HG03196 (cell line): Measurements from ENCODE around the gene CACNA1G.

Experiments used
- ATAC-seq: cut with Tn5 transposase; IDR thresholded peaks from one replicate; pipeline ENCODE4 v1.9.1; 2021; ENCODE audit not compliant: unreplicated experiment

CACNA1G gene

GRCh38 chr17:50609380-50610074 is 49.0 kb downstream of the CACNA1G start:
- no peak for ATAC-seq

- ATAC-seq, result no peak
Observed at GRCh38 chr17:50611634-50612033, 51.1 kb downstream of the CACNA1G start.

- no peak for ATAC-seq
Observed at GRCh38 chr17:50612281-50612680, 51.8 kb downstream of the CACNA1G start.

DNA sequence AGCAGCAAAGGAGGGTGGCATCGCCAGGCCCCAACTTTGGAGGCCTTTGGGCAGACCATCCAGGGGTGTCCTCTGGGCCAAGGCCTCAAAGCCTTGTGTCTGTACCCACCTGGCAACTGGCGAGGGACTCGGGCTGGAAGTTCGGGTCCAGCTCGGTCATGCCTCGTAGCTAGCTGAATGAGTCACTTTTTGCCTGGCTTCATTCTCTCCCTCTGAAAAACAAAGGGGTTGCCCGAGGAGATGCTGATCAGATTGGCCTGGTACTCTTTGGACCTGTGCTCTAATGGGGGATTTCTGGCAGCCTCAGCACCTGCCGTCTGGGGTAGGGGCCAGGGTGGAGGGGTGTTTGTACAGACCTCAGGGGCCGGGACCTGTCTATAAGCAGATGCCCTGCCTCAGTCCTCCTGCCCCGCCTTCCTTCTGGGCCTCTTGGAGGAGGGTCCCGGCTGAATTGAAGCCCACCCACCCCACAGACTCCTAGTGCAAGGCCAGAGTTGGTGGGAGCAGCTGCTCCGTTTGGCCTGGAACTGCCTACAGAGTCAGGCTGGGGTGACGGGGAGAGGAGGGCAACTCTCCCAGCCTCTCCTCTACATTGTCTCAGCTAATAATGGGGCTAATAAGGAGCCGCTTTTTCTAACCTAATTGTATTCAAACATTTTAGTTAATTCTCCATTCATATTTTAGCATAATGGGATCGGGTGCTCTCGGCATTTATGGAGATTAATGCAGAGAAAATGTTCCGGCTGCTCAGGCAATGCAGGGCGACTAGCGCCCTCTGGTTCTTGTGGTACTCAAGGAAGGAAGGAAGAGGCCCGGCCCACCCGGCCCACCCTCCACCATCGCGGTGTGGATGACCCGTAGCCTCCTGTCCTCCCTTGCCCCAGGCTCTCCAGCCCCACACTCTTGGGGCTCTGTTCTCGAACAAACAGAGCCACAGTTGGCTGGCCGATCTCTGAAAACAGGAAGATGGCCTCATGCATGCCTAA is 52.8 kb downstream of the CACNA1G start:
- ATAC-seq, result no peak

DNA sequence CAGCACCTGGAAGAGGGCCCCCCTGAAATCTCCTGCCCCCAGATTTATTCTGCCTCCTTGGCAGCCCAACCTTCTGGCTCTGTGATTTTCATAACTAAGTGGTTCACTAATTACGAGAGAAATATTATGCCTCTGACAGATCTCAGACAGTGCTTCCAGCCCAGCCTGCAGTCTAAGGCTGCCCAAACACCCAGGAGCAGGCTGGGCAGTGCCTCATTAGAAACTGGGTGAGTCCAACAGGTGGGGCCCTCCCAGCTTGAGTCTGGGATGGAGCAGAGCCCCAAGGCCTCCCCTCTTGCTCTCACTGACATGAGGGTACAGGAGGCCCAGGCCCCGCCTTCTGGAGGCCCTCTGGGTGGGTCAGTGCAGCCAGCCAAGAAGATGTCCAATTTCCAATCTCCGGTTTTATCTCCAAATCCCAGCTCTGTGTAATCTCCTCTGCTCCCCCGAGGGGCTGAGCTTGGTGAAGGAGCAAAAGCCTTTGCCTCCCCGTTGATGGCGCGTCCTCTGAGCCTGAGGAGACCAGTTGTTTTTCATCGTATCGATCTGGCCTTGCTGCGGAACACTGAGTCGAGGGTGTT is 54.0 kb downstream of the CACNA1G start:
- no peak for ATAC-seq

- no peak for ATAC-seq
Observed at GRCh38 chr17:50615828-50616227, 55.3 kb downstream of the CACNA1G start.

DNA sequence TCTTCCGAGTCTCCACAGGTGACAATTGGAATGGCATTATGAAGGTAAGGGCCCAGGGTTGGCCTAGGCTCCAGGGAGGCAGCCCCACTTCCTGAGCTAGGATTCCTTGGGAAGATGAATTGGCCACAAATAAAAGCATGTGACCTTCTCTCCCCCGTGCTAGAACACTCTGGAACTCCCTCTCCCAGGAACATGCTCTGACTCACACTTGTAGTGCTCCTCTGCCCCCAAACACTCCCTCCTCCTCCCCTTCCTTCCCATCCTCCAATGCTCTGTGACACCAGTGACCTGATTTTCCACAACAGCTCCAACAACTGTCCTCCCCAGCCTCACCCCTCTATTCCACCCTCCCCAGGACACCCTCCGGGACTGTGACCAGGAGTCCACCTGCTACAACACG is 57.8 kb downstream of the CACNA1G start:
- no peak for ATAC-seq

GRCh38 chr17:50618941-50619340 is 58.4 kb downstream of the CACNA1G start:
- ATAC-seq, result no peak

DNA sequence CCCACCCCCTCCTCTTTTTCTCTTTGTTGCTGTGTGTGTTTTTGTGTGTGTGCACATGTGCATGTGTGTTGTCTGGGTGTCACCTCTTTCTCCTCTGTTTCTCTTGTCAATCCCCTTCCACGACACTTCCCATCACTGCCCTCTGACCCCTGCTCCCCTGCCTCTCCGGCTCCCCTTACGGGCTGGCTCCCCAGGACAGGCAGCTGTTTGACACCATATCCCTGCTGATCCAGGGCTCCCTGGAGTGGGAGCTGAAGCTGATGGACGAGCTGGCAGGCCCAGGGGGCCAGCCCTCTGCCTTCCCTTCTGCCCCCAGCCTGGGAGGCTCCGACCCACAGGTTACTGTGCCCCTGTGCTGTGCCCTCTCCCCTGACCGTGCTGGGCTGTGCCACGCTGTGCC is 59.0 kb downstream of the CACNA1G start:
- ATAC-seq, result no peak

- ATAC-seq, result no peak
Observed at GRCh38 chr17:50620237-50620636, 59.7 kb downstream of the CACNA1G start.

DNA sequence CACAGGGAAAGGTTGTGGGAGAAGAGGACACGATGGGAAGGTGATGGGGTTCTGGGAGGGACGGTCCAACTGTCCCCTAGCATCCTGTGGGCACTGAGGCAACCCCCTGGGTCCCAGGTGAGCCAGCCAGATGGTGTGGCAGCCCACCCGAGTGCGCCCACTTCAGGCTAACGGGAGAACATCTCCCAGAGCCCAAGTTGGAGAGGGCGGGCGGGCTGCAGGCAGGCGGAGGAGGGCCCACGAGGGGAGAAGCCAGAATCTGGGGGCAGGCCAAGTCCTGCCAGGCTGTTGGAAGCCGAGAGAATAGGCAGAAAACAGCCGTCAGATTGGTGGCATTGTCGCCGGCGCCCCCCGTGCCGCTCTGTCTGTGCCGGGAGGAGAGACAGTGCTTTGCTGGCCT is 60.3 kb downstream of the CACNA1G start:
- ATAC-seq, result no peak

DNA sequence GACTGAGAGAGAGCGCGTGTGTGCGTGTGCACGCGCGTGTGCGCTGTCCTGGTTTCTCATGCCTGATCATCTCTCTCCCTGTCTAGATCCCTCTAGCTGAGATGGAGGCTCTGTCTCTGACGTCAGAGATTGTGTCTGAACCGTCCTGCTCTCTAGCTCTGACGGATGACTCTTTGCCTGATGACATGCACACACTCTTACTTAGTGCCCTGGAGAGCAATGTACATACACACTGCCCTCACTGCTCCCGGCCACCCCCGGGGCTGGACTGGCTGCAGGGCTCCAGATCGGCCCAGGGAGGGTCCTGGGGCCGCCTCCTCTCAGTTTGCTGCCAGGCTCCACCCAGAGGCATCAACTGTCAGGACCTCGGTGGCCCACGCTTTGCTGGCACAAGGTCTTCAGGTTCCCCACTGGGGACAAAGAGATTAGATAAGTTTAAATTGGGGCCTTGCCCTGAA is 61.1 kb downstream of the CACNA1G start:
- ATAC-seq, result no peak

GRCh38 chr17:50624321-50624934 is 63.9 kb downstream of the CACNA1G start:
- ATAC-seq, result no peak

DNA sequence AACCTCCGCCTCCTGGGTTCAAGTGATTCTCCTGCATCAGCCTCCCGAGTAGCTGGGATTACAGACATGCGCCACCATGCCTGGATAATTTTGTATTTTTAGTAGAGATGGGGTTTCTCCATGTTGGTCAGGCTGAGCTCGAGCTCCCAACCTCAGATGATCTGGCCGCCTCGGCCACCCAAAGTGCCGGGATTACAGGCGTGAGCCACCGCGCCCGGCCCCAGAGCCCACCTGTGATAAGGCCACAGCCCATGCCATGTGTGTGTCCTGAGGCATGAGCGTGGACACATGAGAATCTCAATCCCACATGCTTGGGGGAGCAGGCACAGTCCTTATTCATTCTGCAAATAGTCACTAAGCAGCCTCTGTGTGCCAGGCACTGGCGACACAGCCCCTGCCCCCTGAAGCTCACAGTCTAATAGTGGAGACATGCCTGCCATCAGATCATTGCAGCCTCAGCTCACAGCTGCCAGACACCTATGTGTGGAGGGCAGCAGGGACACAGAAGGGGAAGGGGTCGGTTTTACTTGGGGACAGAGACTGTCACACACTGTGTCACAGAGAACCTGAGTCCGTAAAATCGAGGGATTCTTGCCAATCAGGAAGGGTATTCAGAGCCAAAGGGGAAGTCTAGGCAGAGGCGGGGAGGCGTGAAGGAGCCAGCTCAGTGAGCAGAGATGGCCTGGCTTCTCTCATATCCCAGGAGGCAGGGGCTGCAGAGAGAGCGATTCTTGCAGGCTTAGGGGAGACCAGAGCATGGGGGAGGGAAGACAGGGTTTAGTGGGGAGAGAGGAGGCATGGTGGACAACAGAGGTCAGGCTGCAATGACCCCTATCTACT is 64.7 kb downstream of the CACNA1G start:
- ATAC-seq, result no peak

DNA sequence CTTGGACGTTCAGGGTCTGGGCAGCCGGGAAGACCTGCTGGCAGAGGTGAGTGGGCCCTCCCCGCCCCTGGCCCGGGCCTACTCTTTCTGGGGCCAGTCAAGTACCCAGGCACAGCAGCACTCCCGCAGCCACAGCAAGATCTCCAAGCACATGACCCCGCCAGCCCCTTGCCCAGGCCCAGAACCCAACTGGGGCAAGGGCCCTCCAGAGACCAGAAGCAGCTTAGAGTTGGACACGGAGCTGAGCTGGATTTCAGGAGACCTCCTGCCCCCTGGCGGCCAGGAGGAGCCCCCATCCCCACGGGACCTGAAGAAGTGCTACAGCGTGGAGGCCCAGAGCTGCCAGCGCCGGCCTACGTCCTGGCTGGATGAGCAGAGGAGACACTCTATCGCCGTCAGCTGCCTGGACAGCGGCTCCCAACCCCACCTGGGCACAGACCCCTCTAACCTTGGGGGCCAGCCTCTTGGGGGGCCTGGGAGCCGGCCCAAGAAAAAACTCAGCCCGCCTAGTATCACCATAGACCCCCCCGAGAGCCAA is 65.6 kb downstream of the CACNA1G start:
- no peak for ATAC-seq

DNA sequence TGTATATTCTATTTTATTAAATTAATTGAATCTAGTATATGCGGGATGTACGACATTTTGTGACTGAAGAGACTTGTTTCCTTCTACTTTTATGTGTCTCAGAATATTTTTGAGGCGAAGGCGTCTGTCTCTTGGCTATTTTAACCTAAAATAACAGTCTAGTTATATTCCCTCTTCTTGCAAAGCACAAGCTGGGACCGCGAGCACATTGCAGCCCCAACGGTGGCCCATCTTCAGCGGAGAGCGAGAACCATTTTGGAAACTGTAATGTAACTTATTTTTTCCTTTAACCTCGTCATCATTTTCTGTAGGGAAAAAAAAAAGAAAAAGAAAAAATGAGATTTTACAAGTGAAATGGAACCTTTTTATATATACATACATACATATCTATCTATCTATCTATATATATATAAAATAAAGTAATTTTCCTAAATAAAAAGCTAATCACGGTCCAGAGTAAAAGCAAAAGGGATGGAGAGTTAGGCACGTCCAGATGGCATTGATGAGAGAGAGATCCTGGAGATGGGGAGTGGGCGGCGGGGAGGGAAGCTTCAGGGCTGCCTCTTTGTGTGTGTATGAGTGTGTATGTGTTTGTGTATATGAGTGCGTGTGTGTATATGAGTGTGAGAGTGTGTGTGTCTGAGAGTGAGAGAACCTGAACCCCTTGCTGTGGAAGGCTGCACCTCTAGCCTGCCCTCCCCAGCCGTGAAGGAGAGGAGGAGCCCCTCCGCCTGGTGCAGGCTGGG is 66.7 kb downstream of the CACNA1G start:
- ATAC-seq, result no peak

- no peak for ATAC-seq
Observed at GRCh38 chr17:50627782-50628601, 67.5 kb downstream of the CACNA1G start.

DNA sequence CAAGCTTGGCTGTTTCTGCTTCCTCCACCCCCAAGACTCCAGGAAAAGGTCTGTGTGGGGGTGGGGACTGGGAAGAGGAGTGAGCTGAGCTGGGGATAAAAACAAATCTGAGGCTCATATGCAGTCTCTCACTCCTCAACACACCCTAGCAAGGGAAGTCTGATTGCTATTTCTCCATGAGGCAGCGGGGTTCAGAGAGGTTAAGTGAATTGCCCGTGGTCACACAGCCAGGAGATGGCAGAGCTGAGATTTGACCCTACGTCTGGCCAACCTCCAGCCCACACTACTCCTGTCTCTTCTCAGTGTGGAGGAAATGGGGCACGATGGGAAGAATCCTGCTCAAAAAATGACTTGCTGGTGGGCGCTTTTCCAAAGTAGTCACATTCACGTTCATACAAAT is 69.4 kb downstream of the CACNA1G start:
- ATAC-seq, result no peak
